Activated CD4-positive, CD25-positive, alpha-beta regulatory T cell treated with anti-CD3 and anti-CD28 coated beads, Interleukin-2, amount 50 U/mL, for 72 hours (primary cell): Measurements from ENCODE around the gene PLEKHH2.
"Not testable (repeated sequence)": the region's sequence is repeated elsewhere in the genome, so short reads cannot be mapped to it uniquely, and the experiment has no call there.

ENCODE experiments used
- DNase-seq: peaks from one replicate; pipeline ENCODE4 v3.0.0; 2021

The PLEKHH2 gene

DNA sequence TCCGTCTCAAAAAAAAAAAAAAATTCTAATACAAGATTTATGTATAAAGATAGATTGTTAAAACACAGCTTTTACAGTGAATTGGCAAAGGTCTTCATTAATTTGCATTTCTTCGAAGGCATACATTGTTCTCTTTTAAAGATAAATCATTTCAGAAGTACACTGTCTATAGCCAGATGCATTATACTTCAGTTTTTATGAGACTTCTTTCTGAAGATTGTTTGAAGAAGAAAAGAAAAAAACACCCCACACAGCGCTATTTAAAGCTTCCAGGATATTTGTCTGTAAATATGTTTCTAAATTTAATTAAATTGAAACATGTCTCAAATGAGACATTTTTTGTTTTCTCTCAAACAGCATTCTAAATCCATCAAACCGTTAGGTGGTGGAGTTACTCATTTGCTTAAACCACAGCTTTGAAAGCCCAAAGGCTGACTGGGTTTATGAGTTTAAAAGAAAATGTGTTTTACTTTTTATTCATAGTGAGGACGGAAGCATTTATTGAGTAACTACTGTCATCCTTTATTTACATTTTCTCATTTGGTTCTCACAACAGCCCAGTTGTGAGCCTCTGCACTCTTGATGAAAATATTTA lies 81.6 kb downstream of the PLEKHH2 start:
- DNase-seq, result no peak

DNA sequence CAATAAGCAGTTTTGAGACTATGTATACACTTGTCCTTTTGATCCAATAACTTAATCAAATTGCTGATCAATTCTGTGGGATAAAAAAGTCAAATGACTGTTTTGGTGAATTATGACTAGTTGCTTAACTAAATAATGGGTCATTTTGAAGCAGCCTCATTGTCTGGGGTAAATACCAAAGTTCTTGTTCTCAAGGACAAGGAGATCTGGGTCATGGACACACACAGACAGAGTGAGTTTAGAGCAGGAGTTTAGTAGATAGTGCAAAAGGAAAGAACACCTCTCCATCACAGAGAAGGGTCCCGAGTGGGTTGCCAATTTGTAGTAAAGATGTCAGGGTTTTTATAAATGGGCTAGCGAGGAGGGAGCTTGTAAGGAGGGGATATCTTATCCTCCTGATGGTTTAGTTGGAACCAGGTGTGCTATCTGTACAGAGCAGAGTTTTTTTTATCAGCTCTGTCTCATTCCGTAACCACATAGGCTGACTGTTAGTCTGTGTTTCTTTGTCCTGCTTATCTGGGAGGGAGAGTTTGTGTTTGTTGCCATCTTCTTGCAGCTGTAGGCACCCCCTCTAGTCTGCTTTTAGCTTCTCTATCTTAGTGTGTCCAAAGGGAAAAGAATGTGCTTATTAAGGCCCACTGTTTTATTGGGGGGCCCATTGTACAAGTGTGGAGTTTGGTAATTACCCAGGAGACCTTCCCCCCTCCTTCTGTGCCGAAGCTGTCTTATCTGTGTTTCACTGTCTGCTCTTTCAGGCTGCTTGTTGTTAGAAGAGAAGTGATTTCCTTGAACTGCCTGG lies 87.9 kb downstream of the PLEKHH2 start:
- DNase-seq, result no peak

DNA sequence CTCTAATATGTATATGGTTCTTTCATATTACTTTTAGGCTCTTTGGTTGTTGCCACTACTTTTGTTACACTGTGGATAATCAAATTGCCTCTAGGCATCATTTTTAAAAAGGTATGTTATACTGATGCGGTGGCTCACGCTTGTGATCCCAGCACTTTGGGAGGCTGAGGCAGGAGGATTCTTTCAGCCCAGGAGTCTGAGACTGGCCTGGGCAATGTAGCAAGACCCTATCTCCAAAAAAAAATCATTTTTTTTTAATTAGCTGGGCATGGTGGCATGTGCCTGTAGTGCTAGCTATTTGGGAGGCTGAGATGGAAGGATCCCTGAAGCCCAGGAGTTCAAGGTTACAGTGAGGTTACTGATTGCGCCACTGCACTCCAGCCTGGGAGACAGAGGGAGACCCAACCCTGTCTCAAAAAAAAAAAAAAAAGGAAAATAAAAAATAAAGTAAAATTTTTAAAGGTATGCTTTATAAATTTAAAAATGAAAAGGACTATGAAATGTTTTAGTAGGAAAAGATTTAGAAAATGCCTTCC lies 88.7 kb downstream of the PLEKHH2 start:
- DNase-seq, result no peak

DNA sequence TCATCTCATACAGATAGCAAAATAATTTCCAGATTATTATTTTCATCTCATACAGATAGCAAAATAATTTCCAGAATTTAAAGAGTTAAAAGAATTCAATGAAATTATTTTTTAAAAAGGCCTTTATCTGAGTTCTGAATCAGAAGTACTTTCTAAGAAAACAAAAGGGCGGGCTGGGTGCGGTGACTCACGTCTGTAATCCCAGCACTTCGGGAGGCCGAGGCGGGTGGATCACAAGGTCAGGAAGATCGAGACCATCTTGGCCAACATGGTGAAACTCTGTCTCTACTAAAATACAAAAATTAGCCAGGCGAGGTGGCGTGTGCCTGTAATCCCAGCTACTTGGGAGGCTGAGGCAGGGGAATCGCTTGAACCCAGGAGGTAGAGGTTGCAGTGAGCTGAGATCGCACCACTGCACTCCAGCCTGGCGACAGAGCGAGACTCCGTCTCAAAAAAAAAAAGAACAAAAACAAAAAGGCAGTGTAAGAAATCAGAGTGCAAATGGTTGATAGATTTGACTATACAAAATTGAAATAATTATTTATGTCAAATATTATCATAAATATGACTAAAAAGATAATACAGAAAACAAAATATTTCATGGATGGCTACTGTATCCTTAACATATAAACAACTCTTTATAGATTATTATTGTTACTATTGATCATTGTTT lies 90.0 kb downstream of the PLEKHH2 start:
- DNase-seq, result not testable (repeated sequence)

DNA sequence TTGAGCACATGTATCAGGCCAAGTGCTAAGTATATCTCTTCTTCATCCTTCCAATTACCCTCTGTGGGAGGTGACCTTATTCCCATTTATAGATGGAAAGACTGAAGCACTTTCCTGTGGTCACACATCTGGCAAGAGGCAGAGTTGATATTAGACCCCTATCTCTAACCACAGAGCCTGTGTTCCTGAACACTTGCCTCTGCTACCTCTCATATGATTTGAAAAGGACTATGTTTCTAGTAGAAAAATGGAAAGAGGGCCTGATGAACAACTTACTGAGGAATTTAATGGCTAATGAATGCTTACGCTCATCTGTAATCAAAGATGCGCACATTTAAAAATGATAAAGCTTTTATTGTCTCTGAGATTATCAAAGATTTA lies 90.6 kb downstream of the PLEKHH2 start:
- no peak for DNase-seq

DNA sequence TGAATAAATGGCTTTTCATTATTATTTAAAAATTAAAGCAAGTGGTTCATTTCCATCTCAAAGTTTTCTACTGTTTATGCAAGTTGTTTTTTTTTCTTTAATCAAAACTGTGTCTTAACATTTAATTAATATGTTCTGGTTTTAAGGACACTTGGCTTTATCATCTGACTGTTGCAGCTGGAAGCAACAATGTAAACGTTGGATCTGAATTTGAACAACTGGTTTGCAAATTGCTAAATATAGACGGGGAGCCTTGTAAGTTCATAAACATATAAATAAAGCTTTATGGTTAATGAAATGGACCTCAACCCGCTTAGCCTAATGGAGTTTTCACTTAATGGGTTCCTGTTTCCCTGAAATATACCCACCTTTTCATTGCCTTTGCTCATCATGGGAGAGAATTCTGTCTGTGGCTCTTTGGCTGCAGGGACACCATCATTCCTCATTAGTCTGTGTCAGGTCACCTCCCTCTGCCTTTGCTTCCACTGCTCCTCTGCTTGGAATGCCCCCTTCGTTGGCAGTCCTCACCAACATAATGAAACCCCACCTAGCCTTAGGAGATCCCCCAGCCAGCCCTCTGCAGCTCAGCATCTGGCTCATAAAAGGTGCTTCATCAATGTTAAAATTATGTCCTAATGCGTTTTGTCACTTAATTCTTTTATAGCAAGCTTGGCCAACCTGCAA lies 92.6 kb downstream of the PLEKHH2 start:
- DNase-seq, result no peak

DNA sequence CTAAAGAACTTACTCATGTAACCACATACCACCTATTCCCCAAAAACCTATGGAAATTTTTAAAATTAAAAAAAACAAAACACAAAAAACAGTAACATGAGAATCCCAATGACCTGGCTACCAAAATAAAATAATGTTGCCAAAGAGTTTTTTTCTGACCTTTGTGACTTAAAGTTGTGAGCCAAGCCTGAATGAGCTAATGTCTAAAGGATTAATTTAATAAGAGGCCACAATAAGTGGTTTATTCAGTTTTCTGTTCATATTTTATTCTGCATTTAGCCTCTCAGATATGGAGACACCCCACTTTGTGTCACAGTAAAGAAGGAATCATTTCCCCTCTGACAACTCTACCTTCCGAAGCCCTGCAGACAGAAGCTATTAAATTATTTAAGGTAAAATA lies 94.2 kb downstream of the PLEKHH2 start:
- DNase-seq, result no peak

DNA sequence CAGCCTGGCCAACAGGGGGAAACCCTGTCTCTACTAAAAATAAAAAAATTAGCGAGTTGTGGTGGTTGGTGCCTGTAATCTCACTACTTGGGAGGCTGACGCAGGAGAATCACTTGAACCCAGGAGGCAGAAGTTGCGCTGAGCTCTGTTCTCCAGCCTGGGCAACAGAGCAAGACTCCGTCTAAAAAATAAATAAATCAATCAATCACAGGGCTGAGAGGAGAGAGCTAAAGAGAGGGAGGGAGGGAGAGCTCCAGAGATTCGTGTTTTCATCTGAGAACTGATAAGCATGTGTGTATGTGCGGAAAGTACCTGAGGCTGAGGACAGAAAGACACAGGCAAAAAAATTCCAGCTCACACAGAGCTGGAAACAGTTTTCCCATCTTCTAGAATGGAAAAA lies 99.6 kb downstream of the PLEKHH2 start:
- no peak for DNase-seq

DNA sequence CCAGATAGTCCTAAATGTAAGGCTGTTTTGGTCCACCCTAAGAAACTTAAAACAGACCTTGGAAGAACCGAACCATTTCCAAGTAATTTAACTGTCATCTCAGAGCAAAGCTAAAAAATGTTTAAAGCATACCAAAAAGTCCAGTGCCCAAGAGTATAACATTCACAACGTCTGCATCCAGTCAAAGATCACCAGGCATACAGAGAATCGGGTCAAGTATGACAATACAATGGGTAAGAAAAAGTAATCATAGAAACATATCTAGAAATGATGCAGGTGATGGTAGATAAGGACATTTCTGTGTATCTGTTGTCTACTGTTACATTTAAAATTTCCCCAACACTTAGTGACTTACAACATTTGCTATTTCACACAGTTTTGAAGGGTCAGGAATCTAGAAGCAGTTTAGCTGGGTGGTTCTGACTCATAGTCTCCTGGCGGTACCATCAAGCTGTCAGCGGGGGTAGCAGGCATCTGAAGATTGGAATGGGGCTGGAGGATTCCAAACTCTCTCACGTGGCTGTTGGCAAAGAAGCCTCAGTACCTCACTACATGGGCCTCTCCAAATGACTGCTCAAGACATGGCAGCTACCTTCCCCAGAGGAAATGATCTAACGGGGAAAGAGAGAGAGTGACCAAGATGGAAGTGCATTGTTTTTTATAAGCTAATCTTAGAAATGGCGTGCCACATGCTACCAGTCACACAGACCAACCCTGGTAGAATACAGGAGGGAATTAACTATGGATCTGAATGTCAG lies 100.2 kb downstream of the PLEKHH2 start:
- DNase-seq, result no peak

DNA sequence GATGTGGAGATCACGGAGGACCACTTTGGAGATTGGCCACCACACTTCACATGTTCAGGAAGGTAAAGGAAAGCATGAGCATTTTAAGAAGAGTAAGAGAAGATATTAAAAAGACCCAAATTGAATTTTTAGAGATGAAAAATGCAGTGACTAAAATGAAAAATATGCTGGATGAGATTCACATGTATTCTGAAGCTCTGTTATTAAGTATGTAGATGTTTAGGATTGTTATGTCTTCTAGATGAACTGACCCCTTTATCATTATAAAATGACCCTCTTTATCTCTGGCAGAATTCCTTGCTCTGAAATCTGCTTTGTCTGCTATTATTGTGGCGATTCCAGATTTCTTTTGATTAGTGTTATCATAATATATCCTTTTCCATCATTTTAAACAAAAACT lies 100.8 kb downstream of the PLEKHH2 start:
- DNase-seq, result no peak

DNA sequence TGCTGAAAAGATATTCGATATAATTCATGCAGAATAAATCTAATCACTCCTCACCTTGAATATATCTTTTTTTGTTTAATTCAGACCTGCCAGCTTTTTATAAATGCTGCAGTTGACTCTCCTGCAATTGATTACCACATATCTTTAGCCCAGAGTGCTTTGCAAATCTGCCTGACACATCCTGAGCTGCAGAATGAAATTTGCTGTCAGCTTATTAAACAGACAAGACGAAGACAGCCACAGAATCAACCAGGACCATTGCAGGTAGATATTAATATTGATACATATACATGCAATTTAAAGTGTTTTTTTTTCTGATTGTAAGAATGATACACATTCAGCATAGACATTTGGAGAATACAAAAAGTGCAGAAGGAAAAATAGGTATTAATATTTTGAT lies 101.2 kb downstream of the PLEKHH2 start:
- DNase-seq, result no peak

DNA sequence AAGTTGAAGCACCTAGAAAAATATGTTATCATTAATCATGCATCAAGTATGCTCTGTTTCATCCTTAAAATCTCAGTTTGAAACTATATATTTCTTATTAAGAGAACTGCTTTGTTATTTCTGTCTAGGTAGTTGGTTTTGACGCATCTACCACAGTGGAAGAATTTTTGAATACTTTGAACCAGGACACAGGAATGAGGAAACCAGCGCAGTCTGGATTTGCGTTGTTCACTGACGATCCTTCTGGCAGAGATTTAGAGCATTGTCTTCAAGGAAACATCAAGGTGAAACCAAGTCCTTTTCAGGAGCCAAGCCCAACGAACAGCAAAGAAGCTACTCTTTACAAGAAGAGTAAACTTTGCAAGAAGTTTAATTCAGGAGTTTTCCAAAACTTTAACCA lies 106.6 kb downstream of the PLEKHH2 start:
- no peak for DNase-seq

DNA sequence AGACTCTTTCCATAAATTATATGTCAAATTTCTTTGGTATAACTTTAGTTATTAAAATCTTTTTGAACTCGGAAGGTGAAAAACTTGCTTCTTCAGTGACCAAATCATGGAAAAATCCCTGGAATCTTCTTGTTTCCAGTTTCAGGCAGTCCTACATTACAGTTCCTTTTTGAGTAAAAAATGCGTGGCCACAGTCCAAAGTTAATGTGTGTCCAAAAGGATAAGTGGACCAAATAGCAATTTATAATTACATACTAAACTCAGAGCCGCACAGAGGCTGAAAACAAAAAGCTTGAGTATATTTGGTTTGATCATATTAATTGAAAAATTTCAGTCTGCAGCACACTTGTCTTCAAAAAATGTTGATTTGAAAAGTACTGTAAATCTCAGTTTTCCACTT lies 108.4 kb downstream of the PLEKHH2 start:
- no peak for DNase-seq

DNA sequence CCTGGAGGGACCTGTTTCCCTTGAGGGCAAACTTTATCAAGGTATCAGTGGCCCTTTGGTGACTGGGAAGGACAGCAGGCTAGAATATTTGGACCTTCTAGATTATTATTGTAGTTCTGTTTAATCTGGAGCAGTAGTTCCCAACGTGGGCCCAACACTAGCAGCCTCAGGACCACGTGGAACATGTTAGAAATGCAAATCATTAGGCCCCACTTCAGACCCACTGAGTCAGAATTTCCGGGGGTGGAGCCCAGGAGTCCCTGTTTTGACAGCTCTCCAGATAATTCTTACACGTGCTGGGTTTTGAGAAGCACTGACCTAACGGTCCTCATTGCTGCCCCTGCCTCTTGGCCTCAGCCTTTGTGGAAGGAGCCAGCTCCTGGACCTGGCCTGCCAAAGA lies 111.3 kb downstream of the PLEKHH2 start:
- DNase-seq, result no peak

DNA sequence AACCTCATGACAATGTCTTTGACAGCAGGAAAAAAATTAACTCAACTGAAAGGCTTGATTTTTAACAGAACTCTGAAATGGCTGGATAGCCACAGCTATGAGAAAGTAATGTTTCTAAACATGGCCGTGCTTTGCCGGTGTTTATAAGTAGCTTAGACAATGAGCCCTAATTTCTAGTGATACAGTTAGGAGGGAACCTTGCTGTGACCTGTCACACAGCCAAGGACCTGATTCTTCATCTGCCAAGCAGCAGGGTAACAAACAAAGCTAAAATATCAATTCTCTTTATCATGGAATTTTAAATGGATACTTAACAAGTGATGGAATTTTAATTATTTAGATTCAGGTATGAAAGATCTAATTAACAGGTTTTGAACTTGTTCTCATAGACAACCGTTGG lies 112.5 kb downstream of the PLEKHH2 start:
- DNase-seq, result no peak

DNA sequence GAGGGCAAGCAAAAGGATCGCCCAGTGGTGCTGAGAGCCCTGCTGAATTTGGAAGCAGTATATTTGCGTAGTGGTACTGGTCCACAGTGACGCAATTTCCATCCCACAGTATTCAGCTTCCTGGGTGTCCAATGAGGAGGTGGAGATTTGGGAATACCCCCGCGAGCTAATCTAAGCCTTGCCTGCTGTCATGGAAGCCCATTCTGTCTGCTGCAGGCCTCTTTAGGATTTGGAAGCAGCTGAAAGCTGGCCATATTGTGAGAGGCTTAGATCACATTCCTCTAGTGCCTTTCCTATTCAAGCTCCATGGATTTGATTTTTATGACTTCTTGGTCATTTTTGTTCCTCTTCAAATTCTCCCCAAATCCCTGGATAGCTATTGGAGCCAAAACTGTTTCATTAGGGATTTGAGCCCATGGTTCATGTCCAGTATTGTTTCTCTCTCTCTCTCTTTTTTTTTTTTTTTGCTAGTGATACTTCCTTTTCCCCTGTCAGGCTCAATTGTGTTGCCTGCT lies 114.5 kb downstream of the PLEKHH2 start:
- no peak for DNase-seq

DNA sequence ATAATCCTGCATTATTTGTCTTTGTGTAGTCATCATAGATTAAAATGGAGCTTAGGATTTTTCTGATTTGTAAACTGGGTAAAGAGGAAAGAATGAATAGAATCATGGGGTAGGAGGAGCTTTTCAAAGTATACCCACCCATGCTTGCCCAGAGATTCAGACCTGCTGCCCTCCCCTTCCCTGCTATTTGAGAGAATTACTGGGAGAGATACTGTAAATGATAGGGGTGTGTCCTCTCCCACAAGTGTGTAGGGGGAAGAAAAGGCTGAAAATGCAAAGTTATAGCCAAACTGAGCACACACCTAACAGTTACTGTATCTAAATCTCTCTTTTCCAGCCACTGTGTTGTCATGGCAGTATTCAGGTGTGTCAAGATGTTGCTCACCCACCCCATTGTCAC lies 115.2 kb downstream of the PLEKHH2 start:
- no peak for DNase-seq

DNA sequence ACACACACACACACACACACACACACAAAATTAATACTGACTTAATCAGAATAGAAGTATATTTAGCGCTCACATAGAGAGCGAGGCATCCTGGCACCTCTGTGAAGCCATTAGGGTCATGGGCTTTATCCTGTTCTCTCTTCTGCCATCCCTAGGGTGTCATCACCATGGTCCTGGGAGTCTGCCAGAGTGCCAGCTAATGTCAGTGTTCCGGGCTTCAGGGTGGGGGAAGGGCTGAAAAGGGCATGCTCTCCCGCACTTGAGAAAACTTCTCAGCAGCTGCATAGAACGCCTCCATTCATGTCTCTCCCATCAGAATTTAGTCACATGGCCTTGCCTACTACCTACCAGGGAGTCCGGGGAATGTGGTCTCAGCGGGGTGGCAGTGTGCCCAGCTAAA lies 117.1 kb downstream of the PLEKHH2 start:
- no peak for DNase-seq

DNA sequence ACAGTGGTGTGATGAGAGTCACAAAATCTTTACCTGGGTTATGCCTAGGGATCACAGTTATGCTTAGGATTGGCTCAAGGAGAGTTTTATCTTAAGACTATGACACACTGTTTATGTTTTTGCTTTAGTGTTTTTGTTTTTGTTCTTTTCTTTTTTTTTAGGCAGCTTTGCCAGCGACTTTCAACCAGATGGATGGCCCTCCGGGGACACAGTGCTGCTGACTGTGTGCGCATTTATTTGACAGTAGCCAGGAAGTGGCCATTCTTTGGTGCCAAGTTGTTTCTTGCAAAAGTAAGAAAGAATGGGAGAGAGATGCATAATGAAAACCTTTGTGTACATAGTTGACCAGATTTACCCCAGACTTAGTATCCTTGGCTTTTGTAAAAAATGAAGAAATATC lies 121.7 kb downstream of the PLEKHH2 start:
- DNase-seq, result no peak

DNA sequence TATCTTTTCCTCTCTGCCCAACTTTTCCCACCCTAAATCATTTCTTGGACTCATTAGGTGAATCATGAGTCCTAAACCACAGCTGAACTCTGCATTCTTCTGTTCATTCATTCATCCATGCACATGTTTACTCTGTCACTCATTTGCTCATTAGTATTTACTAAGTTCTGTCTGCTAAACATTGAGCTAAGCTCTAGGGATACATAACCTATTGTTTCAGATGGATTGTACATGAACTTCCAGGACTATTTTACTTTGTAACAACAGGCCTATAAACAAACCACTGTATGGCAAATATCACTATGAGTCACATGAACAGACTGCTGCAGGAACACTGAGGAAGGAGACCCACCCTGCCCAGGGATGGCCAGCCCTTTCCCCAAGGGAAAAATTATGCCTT lies 122.1 kb downstream of the PLEKHH2 start:
- DNase-seq, result no peak

DNA sequence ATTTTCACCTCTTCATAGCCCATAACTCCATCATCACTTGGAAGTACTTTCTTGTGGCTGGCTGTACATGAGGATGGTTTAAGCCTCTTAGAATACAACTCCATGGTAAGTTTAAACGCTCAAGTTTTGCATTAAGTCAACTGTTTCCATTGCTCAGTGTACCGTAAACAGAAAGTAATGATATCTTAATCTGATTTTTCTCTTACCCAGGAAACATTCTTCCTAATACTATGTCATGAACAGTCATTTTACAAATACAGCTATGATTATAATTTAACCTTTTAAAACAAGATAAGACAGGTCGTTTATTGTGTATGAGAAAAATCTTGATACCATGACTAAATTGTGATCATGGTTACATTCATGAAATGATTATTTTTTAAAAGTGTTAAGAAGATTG lies 125.2 kb downstream of the PLEKHH2 start:
- no peak for DNase-seq

DNA sequence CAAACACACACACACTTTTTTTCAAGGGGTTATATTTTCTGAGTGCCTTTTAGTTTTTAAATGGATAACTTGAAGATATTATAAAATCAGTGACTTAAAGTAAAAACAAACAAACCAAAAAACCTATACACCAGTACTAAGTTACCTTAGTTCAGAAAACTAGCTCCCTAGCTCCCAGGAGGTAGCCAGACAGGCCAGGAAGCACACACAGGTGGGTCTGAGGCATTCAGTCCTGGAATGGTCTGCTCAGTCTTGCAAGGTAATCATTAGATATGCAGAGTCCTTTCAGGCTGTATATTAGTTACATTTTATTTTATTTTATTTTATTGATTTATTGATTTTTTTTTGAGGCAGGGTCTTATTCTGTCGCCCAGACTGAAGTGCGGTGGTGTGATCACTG lies 126.0 kb downstream of the PLEKHH2 start:
- DNase-seq, result no peak
